Body of pancreas (tissue), 4 donors: ENCODE measurements around the gene RWDD1.

Experiments
- POLR2A ChIP-seq, 3 donors: fragments of 450-650 bp; IDR thresholded peaks; one replicate each; pipeline ENCODE4 v1.6.1; 2016; ENCODE audit warnings: antibody characterized with exemption in 3 of 3, mild to moderate bottlenecking in 2 of 3
- TF ChIP-seq, protein P1 (sequence below), 7 experiments: fragments of 450-650 bp in 4 of 7; fragments of 200-600 bp in 3 of 7; sonication (generic) in 3 of 7; IDR thresholded peaks; one replicate each; pipeline ENCODE4 v1.5.1; 2016 to 2019; ENCODE audit warnings: antibody characterized with exemption in 7 of 7

DNA sequence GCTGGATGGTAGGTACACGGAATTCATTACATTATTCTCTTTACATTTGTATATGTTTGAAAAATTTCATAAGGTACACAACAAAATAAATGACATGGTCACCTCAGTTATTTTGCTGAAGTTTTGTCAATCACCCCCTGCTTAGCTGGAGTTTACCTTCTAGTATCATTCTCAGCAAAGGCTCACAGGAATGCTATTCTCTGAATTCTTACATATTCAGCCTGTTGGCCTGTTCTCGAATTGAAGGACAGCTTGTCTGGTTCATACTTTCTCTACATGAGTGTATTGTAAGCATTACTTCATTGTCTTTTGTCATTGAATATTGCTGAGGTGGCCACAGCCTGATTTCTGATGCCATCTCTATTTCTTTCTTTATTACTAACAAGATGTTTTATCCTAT is 47.1 kb upstream of the RWDD1 start:
- TF ChIP-seq POLR2A (IDR thresholded peaks at IDR 0.05): no peak
- TF ChIP-seq, protein P1, sequence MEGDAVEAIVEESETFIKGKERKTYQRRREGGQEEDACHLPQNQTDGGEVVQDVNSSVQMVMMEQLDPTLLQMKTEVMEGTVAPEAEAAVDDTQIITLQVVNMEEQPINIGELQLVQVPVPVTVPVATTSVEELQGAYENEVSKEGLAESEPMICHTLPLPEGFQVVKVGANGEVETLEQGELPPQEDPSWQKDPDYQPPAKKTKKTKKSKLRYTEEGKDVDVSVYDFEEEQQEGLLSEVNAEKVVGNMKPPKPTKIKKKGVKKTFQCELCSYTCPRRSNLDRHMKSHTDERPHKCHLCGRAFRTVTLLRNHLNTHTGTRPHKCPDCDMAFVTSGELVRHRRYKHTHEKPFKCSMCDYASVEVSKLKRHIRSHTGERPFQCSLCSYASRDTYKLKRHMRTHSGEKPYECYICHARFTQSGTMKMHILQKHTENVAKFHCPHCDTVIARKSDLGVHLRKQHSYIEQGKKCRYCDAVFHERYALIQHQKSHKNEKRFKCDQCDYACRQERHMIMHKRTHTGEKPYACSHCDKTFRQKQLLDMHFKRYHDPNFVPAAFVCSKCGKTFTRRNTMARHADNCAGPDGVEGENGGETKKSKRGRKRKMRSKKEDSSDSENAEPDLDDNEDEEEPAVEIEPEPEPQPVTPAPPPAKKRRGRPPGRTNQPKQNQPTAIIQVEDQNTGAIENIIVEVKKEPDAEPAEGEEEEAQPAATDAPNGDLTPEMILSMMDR (IDR thresholded peaks at IDR 0.05): no peak
